ENCODE measurements around the gene MFNG.
A peak's percentile ranks its signal among the peaks of the same experiment; 100 is the strongest.
"Not testable (repeated sequence)": the region's sequence is repeated elsewhere in the genome, so short reads cannot be mapped to it uniquely, and the experiment has no call there.

The MFNG gene

DNA sequence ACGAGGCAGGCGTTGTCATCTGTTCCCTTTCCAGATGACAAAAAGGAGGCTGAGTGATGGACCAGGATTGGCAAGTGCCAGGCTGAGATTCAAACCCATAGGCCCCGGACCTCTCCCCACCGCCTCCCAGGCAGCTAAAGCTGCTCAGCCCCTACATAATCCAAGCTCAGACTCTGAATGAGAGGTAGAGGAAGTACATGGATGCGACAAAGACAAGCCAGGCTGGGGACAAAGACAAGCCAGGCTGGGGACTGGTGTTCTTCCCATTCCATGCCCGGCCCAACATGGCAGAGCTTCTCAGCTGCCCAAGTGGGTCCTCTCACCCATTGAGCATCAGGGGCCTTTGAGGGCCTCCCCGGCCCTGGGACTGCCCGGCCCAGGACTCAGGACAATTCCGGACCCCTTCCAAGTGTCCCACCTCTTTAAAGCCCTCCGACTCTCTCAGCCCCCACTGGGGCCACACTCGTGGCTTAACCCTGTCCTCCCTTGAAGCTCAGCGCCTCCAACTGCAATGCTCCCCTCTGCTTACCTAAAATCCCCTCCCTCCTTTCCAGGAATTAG is 4.8 kb downstream of the MFNG start:
- ATAC-seq (ENCODE audit: low read depth), result no peak
- H3K27me3 Mint-ChIP-seq, result no peaks in the 10 kb centered on the region
- no peak overlapping the region for H3K4me3 Mint-ChIP-seq
- H3K4me1 Mint-ChIP-seq, result peaks cover 34% of the 10 kb centered on the region
- H3K27ac Mint-ChIP-seq, result peak overlapping the region; percentile 3
- no peak for DNase-seq (ENCODE audit: low spot score in 2 of 2)
- peaks cover 15% of the 10 kb centered on the region for H3K36me3 Mint-ChIP-seq
- H3K9me3 Mint-ChIP-seq, result no peaks in the 10 kb centered on the region

DNA sequence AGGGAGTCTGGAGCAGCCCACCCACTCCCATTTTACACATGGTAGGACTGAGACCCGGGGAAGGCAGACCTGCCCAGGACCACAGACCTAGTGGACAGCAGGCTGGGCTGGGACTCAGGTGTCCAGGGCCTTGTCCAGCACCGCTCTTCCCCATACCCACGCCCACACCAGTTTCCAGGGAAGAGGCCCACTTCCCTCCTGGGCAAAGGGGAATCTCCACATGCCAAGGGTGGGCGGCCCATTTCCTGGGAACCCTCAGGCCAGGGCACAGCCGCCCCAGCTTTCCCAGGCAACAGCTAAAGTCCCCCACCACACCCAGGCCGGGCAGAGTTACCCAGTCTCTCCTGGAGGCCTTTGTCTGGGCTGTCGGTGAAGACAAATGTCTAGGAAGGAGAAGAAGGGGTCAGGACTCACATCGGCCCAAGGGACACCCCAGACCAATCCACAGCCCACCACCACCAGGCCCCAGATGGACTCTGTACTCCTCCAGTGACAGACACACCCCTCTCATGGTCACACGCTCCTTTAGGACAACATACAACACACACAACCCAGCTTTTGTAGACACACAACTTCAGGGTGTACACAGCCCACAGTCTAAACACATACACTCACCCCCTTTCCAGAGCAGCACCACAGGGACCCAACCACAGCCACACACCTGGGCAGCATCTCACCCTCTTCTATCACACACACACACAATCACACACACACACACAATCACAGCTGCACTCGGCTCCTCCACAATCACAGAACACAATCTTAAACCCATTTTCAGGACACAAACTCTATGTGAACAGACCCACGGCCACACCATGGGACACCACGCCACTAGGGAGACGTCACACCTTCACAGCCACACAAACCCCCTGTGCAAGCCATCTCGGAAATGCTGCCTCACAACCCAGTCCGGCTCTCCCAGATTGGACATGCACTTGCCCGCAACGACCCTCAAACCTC is 5.5 kb downstream of the MFNG start:
- Mint-ChIP-seq H3K4me3 (no peak overlapping the region), H3K9me3 (no peaks in the 10 kb centered on the region), H3K4me1 (peaks cover 33% of the 10 kb centered on the region), H3K27me3 (no peaks in the 10 kb centered on the region), H3K27ac (peak overlapping the region; percentile 3), H3K36me3 (peaks cover 17% of the 10 kb centered on the region)
- ATAC-seq (ENCODE audit: low read depth) (no peak), DNase-seq (ENCODE audit: low spot score in 2 of 2) (no peak)

DNA sequence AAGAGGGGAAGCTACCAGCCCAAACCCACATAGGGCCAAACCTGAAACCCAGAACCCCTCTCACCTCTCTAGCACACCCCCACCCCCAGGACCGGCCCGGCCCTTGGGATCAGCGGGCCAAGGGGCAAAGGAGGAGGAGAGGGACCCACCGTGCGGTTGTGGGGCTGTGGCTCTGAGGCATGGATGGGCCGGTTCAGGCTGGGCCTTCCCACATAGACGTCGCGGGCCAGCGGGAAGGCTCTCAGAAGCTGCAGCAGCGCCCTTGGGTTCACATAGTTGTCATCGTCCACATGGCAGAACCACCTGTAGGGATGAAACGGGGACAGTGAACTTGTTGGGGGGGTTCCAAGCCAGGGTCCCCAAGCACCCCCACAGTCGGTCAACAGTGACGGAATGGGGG is 7.0 kb downstream of the MFNG start:
- peaks cover 25% of the 10 kb centered on the region for H3K4me1 Mint-ChIP-seq
- ATAC-seq (ENCODE audit: low read depth) (no peak), DNase-seq (ENCODE audit: low spot score in 2 of 2) (no peak)
- peaks cover 21% of the 10 kb centered on the region for H3K36me3 Mint-ChIP-seq
- H3K4me3 Mint-ChIP-seq, result no peak overlapping the region
- no peak overlapping the region for H3K27ac Mint-ChIP-seq
- H3K27me3 Mint-ChIP-seq, result no peaks in the 10 kb centered on the region
- H3K9me3 Mint-ChIP-seq, result no peaks in the 10 kb centered on the region

DNA sequence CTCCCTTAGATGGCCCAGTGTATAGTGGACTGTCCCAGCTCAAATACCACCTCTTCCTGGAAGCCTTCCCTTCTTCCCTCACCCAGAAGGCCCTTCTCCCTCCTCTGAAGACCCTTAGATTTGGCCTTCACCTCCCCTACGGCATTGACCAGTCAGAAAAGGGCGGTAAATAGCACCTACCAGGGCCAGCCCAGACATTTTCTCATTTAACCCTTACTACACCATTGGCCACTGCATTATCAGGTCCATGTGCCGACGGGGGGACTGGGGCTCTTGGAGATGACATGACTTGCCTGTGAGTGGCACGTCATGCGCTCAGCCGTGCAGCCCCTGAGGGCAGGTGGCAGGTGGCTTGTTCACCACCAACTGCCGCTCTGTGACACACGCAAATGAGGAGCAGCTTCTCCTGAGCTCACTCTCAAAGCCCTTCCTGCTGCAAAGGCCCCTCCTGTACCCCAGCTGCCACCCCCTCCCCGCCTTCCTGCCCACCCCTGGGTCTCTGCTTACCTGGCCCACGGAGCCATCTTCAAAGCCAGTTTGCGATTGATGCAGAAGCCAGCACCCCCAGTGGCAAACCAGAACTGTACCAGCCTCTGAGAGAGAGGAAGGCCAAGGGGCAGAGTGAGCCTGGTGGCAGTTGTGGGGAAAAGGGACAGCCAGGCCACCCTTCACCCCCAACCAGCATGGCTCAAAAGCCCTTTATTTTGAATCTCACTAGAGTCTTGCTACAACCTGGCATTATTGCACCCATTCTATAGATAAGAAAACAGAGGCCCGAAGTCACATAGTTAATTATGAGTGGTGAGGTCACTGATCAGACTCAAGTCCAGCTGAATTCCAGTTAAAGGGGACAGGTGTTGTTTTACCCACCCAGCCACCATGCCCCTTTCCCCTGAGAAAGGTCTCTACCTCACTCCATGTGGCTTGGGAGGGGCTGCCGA is 9.5 kb downstream of the MFNG start:
- DNase-seq (ENCODE audit: low spot score in 2 of 2) (no peak), ATAC-seq (ENCODE audit: low read depth) (no peak)
- H3K9me3 Mint-ChIP-seq, result no peaks in the 10 kb centered on the region
- H3K4me3 Mint-ChIP-seq, result no peak overlapping the region
- peaks cover 7% of the 10 kb centered on the region for H3K4me1 Mint-ChIP-seq
- peak overlapping the region; percentile 35 for H3K27ac Mint-ChIP-seq
- no peaks in the 10 kb centered on the region for H3K27me3 Mint-ChIP-seq
- H3K36me3 Mint-ChIP-seq, result peaks cover 18% of the 10 kb centered on the region

DNA sequence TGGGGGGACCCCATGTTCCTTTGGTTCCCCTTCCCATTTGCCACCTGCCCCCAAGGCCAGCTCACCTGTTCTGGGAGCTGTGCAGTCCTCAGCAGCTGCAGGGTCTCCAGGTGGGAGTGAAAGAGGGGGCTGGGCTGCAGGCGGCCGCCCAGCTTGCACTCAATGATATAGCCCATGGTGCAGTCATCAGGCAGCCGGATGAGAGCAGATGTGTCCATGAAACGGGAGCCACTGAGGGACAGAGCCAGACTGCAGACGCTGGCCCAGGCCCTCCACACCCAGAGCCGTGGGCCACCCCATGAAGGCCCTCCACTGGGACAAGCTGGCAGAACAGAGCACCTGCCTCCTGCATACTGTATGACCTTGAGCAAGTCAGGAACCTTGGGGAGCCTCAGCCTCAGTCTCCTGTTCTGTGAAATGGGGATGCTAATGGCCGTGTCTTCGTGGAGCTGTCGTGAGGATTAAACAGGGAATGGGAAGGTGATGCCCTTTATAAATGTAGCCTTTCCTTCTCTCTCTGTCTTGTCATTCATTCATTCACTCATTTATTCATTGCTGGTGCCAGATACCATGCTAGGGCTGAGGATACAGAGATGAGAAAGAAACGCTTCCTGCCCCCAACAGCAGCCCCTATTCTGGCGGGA is 11.6 kb downstream of the MFNG start:
- no peak for ATAC-seq (ENCODE audit: low read depth)
- peaks cover 2% of the 10 kb centered on the region for H3K4me1 Mint-ChIP-seq
- H3K27me3 Mint-ChIP-seq, result no peaks in the 10 kb centered on the region
- no peak overlapping the region for H3K4me3 Mint-ChIP-seq
- no peak for DNase-seq (ENCODE audit: low spot score in 2 of 2)
- no peak overlapping the region for H3K27ac Mint-ChIP-seq
- H3K9me3 Mint-ChIP-seq, result no peaks in the 10 kb centered on the region
- H3K36me3 Mint-ChIP-seq, result peaks cover 25% of the 10 kb centered on the region

DNA sequence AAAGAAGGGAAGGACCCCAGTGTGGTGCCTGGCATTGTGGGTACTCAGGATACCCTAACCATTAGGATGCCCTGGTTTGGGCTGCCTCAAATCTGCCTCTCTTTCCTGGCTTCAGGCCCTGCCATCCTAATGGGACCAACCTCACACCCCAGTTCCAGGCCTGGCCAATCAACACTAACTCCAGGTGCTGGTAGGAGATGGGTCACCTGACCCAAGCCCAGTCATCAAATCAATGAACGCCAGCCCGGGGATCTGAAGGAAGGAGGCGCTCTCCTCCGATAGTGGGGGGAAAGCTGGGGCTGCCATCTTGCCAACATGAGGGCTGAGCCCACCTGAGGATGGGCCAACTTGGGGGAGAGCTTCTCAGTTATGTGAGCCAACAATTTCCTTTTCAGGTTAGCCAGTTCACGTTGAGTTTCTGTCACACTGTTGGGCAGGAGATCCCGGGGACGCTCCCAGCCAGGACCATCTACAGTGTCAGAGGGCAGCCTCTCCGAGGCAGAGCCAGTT is 12.7 kb downstream of the MFNG start:
- Mint-ChIP-seq H3K36me3 (peaks cover 26% of the 10 kb centered on the region), H3K27ac (no peak overlapping the region), H3K27me3 (no peaks in the 10 kb centered on the region), H3K4me1 (peaks cover 5% of the 10 kb centered on the region), H3K9me3 (no peaks in the 10 kb centered on the region), H3K4me3 (no peak overlapping the region)
- DNase-seq (ENCODE audit: low spot score in 2 of 2) (no peak), ATAC-seq (ENCODE audit: low read depth) (no peak)

DNA sequence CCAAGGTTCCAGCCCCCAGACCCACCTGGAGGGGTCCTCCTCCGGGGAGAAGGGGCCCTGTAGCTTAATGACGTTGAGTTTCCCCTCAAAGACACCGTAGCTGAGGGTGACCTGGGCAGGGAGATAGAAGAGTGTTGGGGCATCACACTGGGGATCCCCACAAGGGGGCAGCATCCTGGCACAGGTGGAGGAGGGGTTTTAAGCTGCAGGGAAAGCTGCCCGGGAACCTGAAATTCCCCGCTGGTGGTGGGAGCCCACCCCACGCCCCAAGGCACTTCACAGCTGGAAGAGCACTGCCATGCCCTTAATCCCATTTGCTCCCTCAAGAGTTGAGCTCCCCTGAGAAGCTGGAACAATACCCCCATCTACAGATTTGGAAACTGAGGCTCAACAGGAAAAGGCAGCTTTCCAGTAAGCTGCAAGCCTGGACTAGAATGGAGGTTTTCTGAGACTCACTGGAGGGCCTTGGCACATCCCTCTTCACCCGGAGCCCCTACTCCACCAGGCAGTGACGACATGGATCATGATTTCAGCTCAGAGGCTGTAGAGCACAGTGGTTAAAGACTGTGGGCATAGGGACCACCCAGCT is 13.7 kb downstream of the MFNG start:
- Mint-ChIP-seq H3K4me1 (peaks cover 5% of the 10 kb centered on the region), H3K27ac (no peak overlapping the region), H3K27me3 (no peaks in the 10 kb centered on the region), H3K9me3 (no peaks in the 10 kb centered on the region), H3K4me3 (no peak overlapping the region), H3K36me3 (peaks cover 26% of the 10 kb centered on the region)
- ATAC-seq (ENCODE audit: low read depth), result peak; percentile 51
- DNase-seq (ENCODE audit: low spot score in 2 of 2), result peak in 1 of 2 donors; percentile 36

DNA sequence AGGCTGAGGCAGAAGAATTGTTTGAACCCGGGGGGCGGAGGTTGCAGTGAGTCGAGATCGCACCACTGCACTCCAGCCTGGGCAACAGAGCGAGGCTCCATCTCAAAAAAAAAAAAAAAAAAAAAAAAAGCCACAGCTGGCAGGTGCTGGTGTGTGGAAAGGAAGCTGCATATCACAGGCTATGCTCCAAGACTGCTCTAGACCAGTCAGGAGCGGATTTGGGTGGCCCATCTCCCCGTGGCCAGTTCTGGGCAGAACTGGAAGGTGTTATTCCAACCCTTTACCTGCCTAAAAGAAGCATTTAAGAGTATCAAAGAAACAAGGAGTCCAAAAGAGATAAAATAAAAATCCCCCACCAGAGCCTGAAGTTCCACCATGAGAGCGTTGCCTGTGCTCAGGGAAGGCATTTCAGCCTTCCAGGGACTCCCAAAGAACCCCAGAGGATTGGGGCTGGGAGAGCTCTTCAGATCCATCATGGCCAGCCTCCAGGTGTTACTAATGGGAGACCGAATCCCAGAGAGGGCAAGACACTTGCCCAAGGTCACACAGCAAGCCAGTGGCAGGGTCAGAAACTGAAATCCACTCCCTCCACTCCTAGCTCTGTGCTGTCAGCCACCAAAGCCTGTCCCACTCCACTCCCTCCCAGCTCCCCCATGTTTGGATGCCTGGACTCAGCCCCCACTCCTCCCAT is 14.3 kb downstream of the MFNG start:
- no peak for ATAC-seq (ENCODE audit: low read depth)
- H3K4me1 Mint-ChIP-seq, result peaks cover 5% of the 10 kb centered on the region
- DNase-seq (ENCODE audit: low spot score in 2 of 2), result no peak
- no peaks in the 10 kb centered on the region for H3K9me3 Mint-ChIP-seq
- no peak overlapping the region for H3K27ac Mint-ChIP-seq
- peaks cover 23% of the 10 kb centered on the region for H3K36me3 Mint-ChIP-seq
- H3K27me3 Mint-ChIP-seq, result no peaks in the 10 kb centered on the region
- no peak overlapping the region for H3K4me3 Mint-ChIP-seq

DNA sequence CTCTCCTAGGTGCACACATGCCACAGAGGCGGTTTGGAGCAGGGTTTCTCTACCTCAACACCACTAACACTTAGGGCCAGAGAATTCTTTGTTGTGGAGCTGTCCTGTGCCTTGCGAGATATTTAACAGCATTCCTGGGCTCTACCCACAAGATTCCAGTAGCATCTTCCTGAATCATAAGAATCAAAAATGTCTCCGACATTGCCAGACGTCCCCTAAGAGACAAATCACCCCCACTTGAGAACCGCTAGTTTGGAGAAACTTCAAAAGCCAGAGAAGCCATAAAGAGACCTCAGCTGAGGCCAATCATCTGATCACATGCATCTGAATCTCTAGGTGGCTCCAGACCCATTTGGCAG is 16.1 kb downstream of the MFNG start:
- DNase-seq (ENCODE audit: low spot score in 2 of 2) (no peak), ATAC-seq (ENCODE audit: low read depth) (no peak)
- H3K27me3 Mint-ChIP-seq, result no peaks in the 10 kb centered on the region
- H3K9me3 Mint-ChIP-seq, result no peaks in the 10 kb centered on the region
- H3K4me3 Mint-ChIP-seq, result no peak overlapping the region
- H3K27ac Mint-ChIP-seq, result no peak overlapping the region
- peaks cover 11% of the 10 kb centered on the region for H3K4me1 Mint-ChIP-seq
- H3K36me3 Mint-ChIP-seq, result peaks cover 29% of the 10 kb centered on the region

DNA sequence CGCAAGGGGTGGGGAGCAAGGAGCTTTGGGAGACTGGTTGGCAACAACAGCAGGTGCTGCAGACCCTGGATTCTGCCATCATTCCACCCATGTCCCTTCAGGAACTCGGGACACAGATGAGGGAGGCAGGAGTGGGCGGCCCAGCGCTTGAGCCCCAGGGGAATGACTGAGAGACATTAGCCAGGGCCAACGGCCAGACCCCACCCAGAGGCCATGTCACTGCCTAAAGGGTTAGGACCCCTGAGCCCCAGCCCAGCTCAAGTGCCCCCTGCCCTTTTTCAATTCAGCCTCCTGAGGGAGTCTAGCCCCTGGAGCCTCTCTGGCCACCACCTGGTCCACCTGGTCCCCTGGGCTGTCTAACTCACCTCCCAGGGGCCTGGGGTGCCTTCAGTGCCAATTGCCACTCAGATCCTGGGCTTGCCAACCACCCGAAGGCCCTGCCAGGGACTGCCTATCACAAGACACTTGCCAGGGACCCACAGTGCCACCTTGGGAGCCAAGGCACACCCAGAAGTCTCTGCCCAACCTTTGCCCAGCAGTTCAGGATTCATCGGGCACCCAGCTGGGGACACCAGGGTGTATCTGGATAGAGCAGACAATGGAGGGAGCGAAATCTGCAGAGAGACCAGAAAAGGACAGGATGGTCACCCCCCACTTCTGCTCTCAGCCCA is 16.6 kb downstream of the MFNG start:
- DNase-seq (ENCODE audit: low spot score in 2 of 2) (no peak), ATAC-seq (ENCODE audit: low read depth) (no peak)
- Mint-ChIP-seq H3K4me3 (no peak overlapping the region), H3K36me3 (peaks cover 25% of the 10 kb centered on the region), H3K9me3 (no peaks in the 10 kb centered on the region), H3K27me3 (no peaks in the 10 kb centered on the region), H3K4me1 (peaks cover 13% of the 10 kb centered on the region), H3K27ac (no peak overlapping the region)

DNA sequence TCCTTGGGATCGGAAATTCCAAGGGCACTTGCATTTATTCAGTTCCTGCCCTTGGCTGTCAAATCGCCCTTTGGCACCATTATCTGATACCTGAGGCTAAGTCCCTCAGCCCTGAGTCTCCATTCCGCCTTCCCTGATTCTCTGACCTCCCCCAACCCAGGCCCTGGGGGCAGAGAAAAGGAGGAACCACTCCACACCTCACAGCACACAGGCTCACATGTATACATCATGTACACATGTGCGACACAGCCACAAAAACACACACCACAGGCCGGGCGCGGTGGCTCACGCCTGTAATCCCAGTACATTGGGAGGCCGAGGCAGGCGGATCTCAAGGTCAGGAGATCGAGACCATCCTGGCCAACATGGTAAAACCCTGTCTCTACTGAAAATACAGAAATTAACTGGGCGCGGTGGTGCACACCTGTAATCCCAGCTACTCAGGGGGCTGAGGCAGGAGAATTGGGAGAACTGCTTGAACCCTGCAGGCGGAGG is 17.9 kb downstream of the MFNG start:
- H3K9me3 Mint-ChIP-seq; ATAC-seq (ENCODE audit: low read depth); DNase-seq (ENCODE audit: low spot score in 2 of 2); H3K4me3 Mint-ChIP-seq; H3K27me3 Mint-ChIP-seq; H3K27ac Mint-ChIP-seq: not testable (repeated sequence)
- Mint-ChIP-seq H3K36me3 (peaks cover 23% of the 10 kb centered on the region), H3K4me1 (peaks cover 20% of the 10 kb centered on the region)

DNA sequence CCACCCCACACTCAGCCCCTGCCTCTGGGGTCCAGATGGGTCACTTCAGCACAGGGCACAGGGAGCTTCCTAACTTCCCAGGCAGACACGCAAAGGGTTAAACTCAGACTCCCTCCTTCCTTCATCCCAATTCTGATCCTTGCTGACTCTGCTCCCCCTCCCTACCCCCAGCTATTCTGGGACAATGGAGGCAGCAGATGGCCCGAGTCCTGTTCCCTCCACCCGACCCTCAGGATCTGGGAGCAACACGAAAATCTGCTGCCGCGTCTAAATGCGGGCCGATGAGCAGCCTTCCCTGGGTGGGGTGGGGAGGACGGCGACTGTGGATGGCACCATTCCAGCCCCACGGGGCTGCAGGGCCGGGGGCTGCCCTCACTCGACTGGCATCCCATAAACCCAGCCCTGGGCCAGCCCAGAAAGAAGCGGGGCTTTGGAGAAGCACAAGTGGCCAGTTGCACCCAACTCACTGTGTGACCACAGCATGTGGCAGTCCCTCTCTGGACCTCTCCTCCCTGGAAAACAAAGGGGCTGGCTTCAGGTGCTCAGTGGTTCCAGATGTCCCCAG is 18.7 kb downstream of the MFNG start:
- Mint-ChIP-seq H3K27ac (no peak overlapping the region), H3K9me3 (no peaks in the 10 kb centered on the region), H3K36me3 (peaks cover 23% of the 10 kb centered on the region), H3K4me3 (no peak overlapping the region), H3K4me1 (peaks cover 20% of the 10 kb centered on the region), H3K27me3 (no peaks in the 10 kb centered on the region)
- ATAC-seq (ENCODE audit: low read depth) (no peak), DNase-seq (ENCODE audit: low spot score in 2 of 2) (no peak)
